ENCODE measurements around the gene LRTM1.

Gene LRTM1

DNA sequence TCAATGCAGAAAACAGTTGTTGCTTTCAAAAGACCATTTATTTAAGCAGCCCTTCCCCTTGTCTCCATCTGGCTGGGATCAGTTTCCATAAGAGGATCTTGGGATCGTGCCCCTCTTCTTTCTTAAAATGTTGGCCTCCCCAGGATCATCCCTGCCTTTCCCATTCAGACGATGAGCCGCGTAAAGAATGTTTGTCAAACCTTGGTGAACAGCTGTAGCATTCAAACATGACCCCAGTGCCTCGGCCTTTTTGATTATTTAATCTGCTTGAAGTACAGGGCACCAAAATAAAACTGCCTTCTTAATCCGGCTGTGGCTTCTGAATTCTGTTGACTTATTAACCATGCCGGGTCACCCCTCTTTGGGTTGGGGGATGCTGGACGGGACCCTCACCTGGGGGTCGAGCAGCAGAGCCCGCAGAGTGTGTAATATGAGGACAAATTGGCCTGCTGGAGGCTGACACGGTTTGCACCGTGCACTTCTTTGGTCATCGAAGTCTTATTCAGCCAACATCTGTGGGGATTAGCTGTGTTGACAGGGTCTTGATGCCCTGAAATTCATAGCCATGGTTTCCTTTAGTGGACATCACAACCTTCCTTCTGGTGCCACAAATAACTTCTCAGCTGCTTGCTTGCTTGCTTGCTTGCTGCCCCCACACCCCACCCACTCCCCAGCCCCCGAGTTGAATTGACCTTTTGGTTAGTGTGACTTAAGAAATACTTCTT is at the start of gene LRTM1:
Gene LRTM1, minus strand, starts transcription at position 14 of the 725 bp plus-strand sequence. CDS start 148 bp downstream, outside the sequence.
- no peak for DNase-seq

DNA sequence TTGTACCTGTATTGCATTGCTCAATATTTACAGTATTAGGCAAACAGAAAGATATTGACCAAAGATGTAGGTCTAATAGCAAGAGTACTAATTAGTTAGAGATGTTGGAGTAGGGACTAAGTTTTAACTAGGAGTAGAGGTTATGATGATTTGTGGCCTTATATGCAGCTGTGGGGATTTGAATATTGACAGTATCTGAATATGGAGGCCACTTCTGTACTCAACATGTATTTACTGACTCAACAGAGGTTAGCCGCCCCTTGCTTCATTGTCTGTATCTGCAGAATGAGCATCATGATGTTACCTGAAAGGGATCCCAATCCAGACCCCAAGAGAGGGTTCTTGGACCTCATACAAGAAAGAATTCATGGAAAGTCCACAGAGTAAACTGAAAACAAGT is 49.6 kb upstream of the LRTM1 start:
- DNase-seq, result no peak

- DNase-seq, result no peak
Observed at GRCh38 chr3:54970895-54971294, 43.0 kb upstream of the LRTM1 start.

DNA sequence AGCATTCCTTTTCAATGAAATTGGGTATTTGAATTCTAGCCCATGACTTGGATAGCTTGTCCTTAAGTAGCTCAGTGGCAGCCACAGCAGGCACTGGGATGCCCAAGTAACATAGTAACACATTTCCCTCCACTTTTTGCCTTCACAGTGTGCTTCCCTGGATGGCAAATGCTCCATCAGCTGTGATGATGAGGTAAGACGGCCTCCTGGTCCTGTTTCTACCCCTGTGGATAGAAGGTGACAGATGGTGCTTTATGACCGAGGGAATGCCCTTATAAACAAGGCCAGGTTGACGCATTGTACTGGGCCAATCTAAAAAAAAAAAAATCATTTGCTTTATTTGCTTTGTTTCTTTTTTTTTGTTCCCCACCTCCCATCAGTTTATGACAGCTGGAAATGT is 41.8 kb upstream of the LRTM1 start:
- no peak for DNase-seq

GRCh38 chr3:54968546-54969172 is 40.8 kb upstream of the LRTM1 start:
- no peak for DNase-seq

- DNase-seq, result no peak
Observed at GRCh38 chr3:54967731-54968161, 39.9 kb upstream of the LRTM1 start.

GRCh38 chr3:54966979-54967378 is 39.1 kb upstream of the LRTM1 start:
- DNase-seq, result no peak

GRCh38 chr3:54965746-54966145 is 37.9 kb upstream of the LRTM1 start:
- DNase-seq, result no peak

- no peak for DNase-seq
Observed at GRCh38 chr3:54964081-54964480, 36.2 kb upstream of the LRTM1 start.

GRCh38 chr3:54963641-54964040 is 35.8 kb upstream of the LRTM1 start:
- no peak for DNase-seq

- no peak for DNase-seq
Observed at GRCh38 chr3:54962200-54962599, 34.3 kb upstream of the LRTM1 start.

GRCh38 chr3:54960701-54961100 is 32.8 kb upstream of the LRTM1 start:
- DNase-seq, result no peak

GRCh38 chr3:54960082-54960481 is 32.2 kb upstream of the LRTM1 start:
- DNase-seq, result no peak

DNA sequence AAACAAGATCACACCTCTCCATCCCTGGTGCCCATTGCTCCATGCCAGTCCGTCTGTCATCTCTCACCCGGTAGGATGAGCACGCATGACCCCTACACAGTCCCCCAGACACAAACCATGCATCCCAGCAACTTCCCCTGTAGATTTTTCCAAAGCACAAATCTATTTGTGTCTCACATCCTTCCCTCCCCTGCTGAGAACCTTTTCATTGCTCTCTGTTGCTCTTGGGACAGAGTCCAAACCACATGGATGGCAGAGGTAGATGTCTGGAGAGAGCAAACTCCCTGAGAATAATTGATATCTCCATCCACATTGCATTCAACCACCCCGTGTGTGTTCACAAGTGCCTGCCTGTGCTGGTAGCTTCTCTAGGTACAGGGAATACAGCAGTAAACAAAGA is 29.9 kb upstream of the LRTM1 start:
- DNase-seq, result no peak

DNA sequence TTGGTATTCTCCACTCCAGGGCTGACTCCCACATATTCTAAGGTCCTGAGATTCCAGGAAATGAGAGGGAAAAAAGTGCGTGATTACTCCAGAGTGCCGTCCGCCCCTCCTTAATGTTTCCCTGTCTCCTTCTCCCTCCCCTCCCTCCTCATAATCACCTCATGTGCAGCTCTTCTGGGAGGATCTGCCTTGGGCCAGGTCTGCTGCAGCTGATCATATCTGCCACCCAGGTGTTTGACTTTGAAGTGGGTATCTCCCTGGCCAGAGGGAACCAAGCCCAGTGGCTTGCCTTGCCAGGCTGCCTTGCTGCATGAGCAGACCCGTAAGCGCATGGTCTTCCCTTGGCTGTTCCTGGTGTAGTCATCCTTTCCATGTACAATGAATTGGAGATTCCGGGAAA is 28.1 kb upstream of the LRTM1 start:
- no peak for DNase-seq

DNA sequence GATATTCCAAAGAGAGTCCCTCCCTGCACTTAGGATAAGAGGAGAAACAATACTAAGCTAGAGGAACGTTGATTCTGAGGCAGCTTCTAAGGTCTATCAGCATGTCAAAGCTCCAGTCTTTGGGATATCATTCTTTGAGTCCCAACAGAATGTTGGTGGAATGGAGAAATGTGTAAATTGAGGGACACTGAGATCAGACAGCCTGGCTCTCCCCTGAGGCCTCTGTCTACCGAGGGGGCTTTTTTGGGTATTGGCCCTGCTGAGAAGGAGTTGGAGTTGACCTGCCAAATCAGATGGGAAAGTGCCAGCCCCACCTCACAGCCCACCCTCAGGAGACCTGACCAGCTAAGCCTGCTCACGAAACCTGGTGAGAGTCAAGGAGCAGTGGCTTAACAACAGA is 27.6 kb upstream of the LRTM1 start:
- no peak for DNase-seq

GRCh38 chr3:54954521-54954920 is 26.7 kb upstream of the LRTM1 start:
- DNase-seq, result no peak

DNA sequence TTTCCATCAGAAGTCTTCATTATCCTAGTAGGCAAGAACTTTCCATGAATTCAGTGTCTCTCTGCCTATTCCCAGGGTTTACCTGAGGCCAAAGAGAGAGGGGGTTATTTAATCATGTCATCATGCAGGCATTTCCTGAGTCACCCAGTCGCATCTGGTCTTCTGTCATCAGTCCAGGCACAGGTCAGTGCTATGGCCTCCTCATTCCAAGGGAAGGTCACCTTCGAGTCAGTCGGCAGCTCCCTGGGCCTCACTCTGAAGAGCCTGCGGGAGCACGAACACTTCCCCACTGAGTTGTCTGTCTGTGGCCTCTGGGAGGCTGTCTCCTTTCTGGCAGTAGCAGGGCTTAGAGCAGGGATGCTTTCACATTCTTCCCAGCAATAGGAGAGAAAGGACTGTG is 26.2 kb upstream of the LRTM1 start:
- DNase-seq, result no peak

GRCh38 chr3:54951405-54951804 is 23.5 kb upstream of the LRTM1 start:
- no peak for DNase-seq

GRCh38 chr3:54950391-54951003 is 22.6 kb upstream of the LRTM1 start:
- no peak for DNase-seq

- DNase-seq, result no peak
Observed at GRCh38 chr3:54949491-54950044, 21.7 kb upstream of the LRTM1 start.

- DNase-seq, result no peak
Observed at GRCh38 chr3:54941690-54942362, 14.0 kb upstream of the LRTM1 start.

DNA sequence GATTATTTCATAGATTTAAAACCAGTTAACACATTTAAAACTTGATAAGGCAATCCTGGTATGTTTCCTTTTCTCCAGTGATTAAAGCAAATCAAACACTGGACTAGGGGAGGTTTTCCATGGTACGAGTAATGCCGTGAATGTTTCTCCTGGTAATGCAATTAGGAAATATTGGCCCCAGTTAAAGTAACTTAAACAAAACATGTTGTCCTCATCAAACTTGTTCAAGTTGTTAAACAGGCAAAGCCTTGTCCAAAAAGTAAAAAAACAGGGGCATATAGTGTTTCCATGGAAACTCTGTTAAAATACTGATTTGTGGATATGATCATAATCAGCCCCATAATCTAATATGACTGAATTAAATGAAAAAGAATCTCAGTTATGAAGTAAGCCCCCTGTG is 13.1 kb upstream of the LRTM1 start:
- no peak for DNase-seq

All from activated T-cell treated with anti-CD3 and anti-CD28 coated beads, Interleukin-2, amount 50 U/mL, for 1 hour (primary cell).